ENCODE data around the gene GAS2L1.

Gene GAS2L1

DNA sequence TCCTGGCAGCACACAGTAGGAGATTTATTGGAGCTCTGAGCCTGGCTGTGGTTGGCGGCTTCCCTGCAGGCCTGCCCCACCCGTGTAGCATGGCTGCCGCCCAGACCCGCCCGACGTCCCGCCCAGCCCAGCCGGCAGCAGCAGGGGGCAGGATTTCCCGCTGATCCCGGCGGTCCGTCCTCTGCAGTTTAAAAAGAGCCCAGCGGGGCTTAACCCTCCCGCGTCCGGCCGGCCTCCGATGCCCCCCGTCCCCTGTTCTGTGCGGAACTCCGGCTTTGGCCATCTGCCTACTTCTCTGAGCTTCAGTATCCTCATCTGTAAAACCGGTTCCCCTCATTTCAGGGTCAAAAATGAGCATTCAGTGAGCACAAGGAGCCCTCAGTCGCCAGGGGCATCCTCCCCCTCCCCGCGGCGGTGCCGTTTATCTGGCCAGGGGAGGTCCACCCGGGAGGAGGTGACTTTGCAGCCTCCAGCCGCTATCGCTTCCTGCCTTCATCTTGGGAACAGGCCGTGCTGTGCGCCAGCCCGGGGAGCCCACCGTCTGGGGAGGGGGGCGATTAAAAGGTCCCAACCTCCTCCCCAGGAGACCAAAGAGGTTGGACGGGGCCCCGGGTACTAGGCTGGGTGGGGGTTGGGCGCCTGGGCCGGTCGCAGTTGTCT, at the start of gene GAS2L1:
Gene GAS2L1, plus strand, starts transcription at position 476 of the 660 bp plus-strand sequence. CDS start 1,456 bp downstream, outside the sequence.
- ATAC-seq = peak; percentile 78
- TF ChIP-seq PATZ1 (CRISPR knock-in tag; IDR thresholded peaks at IDR 0.05; ENCODE audit: borderline replicate concordance) = peak; percentile 55; the same call in 1 of the 2 replicates
- no peak for TF ChIP-seq CSDC2 (CRISPR knock-in tag; IDR thresholded peaks at IDR 0.05)
- TF ChIP-seq TCF4 (CRISPR knock-in tag; IDR thresholded peaks at IDR 0.05; ENCODE audit: borderline replicate concordance) = no peak

DNA sequence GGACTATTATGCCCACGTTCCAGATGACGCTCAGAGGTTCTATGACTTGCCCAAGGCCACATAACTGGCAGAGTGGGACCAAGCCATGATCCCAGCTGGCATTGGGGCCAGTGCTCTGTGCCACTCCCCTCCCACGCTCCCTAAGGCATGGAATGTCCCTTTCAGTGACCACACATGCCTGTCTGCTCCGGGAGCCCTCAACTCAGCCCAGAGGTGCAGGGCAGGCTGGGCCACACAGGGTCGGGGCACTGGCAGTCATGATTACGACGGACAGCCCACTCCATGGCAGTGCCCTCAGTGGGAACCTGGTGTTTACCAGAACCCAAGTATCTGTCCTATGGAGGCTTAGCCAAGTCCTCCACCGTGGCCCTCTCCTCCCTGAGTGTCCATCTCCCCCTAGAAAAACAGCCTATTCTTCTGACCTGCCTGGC, 48.7 kb upstream of the GAS2L1 start:
- no peak for ATAC-seq
- TF ChIP-seq CREB5 (CRISPR knock-in tag; IDR thresholded peaks at IDR 0.05; ENCODE audit: low read depth) (no peak), CSDC2 (CRISPR knock-in tag; IDR thresholded peaks at IDR 0.05) (no peak), ZFP30 (CRISPR knock-in tag; IDR thresholded peaks at IDR 0.05) (no peak), BACH2 (CRISPR knock-in tag; IDR thresholded peaks at IDR 0.05; ENCODE audit: borderline replicate concordance) (no peak), PPARA (CRISPR knock-in tag; IDR thresholded peaks at IDR 0.05; ENCODE audit: borderline replicate concordance) (no peak), RARB (CRISPR knock-in tag; IDR thresholded peaks at IDR 0.05) (no peak), CSRNP3 (CRISPR knock-in tag; IDR thresholded peaks at IDR 0.05) (no peak), ZC3H10 (CRISPR knock-in tag; IDR thresholded peaks at IDR 0.05) (no peak), TSHZ2 (CRISPR knock-in tag; IDR thresholded peaks at IDR 0.05) (no peak), ZNF565 (CRISPR knock-in tag; conservative IDR thresholded peaks at IDR 0.05; ENCODE audit: low read depth) (no peak), ISL1 (CRISPR knock-in tag; IDR thresholded peaks at IDR 0.05) (no peak), POU6F1 (CRISPR knock-in tag; IDR thresholded peaks at IDR 0.05; ENCODE audit: borderline replicate concordance, low read depth) (no peak), PATZ1 (CRISPR knock-in tag; IDR thresholded peaks at IDR 0.05; ENCODE audit: borderline replicate concordance) (no peak), TCF4 (CRISPR knock-in tag; IDR thresholded peaks at IDR 0.05; ENCODE audit: borderline replicate concordance) (no peak), SNAI2 (CRISPR knock-in tag; IDR thresholded peaks at IDR 0.05) (no peak), ARNTL (CRISPR knock-in tag; IDR thresholded peaks at IDR 0.05; ENCODE audit: borderline replicate concordance, low read depth) (no peak)
